ENCODE measurements around the gene PRDM16. TPM values are rescaled to one million over a fixed set of nuclear protein-coding genes. Genes with fewer than 3 reads are reported as not detected.
A peak's percentile ranks its signal among the peaks of the same experiment; 100 is the strongest.

PRDM16 gene
- total RNA-seq, 1 experiment from 2014 or later = 0.17 TPM

DNA sequence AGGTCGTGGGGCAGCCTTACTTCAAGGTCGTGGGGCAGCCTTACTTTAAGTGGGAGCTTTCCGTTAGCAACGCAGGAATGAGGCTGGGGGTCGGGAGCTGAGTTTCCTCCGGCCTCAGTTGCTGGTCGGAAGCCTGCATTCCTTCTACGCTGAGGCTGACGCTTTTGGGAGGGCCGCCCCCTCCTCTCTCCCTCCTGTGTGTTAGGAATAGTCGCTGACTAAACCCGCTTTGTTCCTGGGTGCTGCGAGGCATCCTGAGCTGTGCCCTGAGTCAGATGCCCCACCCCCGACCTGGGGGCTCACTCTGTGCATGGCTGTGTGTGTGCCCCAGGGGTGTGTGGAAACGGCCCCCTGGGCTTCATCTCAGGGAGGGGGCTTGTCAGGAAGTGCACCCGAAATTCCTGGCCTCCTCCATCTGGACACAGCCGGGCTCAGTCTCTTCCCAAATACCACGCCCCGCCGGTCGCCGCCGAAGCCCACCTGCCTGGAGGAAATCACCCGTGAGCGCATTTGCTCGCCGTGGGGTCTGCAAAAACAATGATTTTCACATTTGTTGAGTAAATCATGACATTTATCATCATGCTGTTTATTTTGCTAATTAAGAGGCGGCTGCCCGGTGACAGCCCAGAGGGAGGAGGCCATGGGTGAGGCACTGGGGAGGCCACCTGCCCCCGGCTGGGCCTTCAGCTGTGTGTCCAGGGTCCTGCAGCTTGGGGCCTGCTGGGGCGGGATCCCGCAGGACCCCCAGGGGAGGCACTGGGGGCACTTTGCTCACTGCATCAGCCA is 121.4 kb downstream of the PRDM16 start:
- no peak for TF ChIP-seq CTCF (conservative IDR thresholded peaks at IDR 0.05)
- no peaks in the 10 kb centered on the region for H3K9me3 Mint-ChIP-seq
- no peak overlapping the region for H3K27ac ChIP-seq (ENCODE audit: insufficient read length, low read depth, low read length)
- H3K4me2 ChIP-seq (ENCODE audit: insufficient read depth, insufficient read length, low read length) = no peak overlapping the region
- no peak overlapping the region for H3K56ac ChIP-seq (ENCODE audit: insufficient read length, low read depth, low read length)
- H3K4me1 Mint-ChIP-seq = peaks cover 12 to 31% of the 10 kb centered on the region in 2 experiments; a peak in 3 of 4 replicates
- no peaks in the 10 kb centered on the region for H3K79me1 ChIP-seq (ENCODE audit: insufficient read depth, low read depth, low read length, poor library complexity, severe bottlenecking)
- no peaks in the 10 kb centered on the region for H3K27me3 ChIP-seq (ENCODE audit: insufficient read depth, low read length)
- no CpG with 5 or more reads among the region's 32 CpGs for WGBS (ENCODE audit: extremely low coverage, insufficient read length, low lambda C conversion rate)
- H4K8ac ChIP-seq (replicated peaks; ENCODE audit: insufficient read length, low read depth, low read length) = no peak overlapping the region
- no peak overlapping the region for H3K9ac ChIP-seq (ENCODE audit: extremely low read depth, insufficient read length, low read length)
- H2AFZ ChIP-seq (ENCODE audit: low read length) = no peak overlapping the region
- no peaks in the 10 kb centered on the region for H3K9me3 ChIP-seq (ENCODE audit: control insufficient read depth, low read depth, low read length)
- H3K27ac Mint-ChIP-seq = peak overlapping the region in 2 of 3 experiments; percentile 68 to 77; a peak in 2 of 7 replicates
- H3K14ac ChIP-seq (ENCODE audit: insufficient read depth, low read length) = peak overlapping the region; percentile 41; the same call in 1 of the 2 replicates
- H3K18ac ChIP-seq (ENCODE audit: insufficient read length, low read depth, low read length) = no peak overlapping the region
- H2BK5ac ChIP-seq (ENCODE audit: insufficient read length, low read length) = no peak overlapping the region
- H2BK15ac ChIP-seq (ENCODE audit: low read depth, low read length) = no peak overlapping the region
- no peak overlapping the region for H4K5ac ChIP-seq (ENCODE audit: insufficient read length, low read depth, low read length)
- no peaks in the 10 kb centered on the region for H4K20me1 ChIP-seq (ENCODE audit: control insufficient read depth, insufficient read depth, insufficient read length)
- H3T11ph ChIP-seq (ENCODE audit: low read length) = no peak overlapping the region
- H3K4ac ChIP-seq (ENCODE audit: low read depth, low read length) = no peak overlapping the region
- H2AK5ac ChIP-seq (ENCODE audit: insufficient read length, low read length) = no peak overlapping the region
- peaks cover 4% of the 10 kb centered on the region for H3K23me2 ChIP-seq (ENCODE audit: insufficient read length, low read depth, low read length, poor library complexity, severe bottlenecking)
- H2BK120ac ChIP-seq (ENCODE audit: low read depth, low read length, poor library complexity, severe bottlenecking) = no peak overlapping the region
- DNase-seq = no peak
- no peaks in the 10 kb centered on the region for H3K36me3 Mint-ChIP-seq (ENCODE audit: insufficient read depth in 1 of 3, low read depth in 3 of 3)
- no peak overlapping the region for H2BK12ac ChIP-seq (ENCODE audit: insufficient read length, low read depth, low read length)
- no peaks in the 10 kb centered on the region for H3K79me2 ChIP-seq (ENCODE audit: insufficient read depth, low read length)
- H3K23ac ChIP-seq (ENCODE audit: insufficient read length, low read depth, low read length) = no peak overlapping the region
- no peak overlapping the region for H4K91ac ChIP-seq (ENCODE audit: insufficient read length, low read depth, low read length)
- H3K27me3 Mint-ChIP-seq (ENCODE audit: low read depth) = peaks cover 1% of the 10 kb centered on the region
- no peaks in the 10 kb centered on the region for H3K4me1 ChIP-seq (ENCODE audit: insufficient read depth, low read length)
- no peak overlapping the region; a peak in 1 of 5 replicates for H3K4me3 Mint-ChIP-seq
- H2BK20ac ChIP-seq (ENCODE audit: low read depth, low read length, poor library complexity, severe bottlenecking) = no peak overlapping the region

Data from H9 (cell line).